ENCODE measurements around the gene SPDYE6.
"Not testable (repeated sequence)": the region's sequence is repeated elsewhere in the genome, so short reads cannot be mapped to it uniquely, and the experiment has no call there.

Gene SPDYE6, protein sequence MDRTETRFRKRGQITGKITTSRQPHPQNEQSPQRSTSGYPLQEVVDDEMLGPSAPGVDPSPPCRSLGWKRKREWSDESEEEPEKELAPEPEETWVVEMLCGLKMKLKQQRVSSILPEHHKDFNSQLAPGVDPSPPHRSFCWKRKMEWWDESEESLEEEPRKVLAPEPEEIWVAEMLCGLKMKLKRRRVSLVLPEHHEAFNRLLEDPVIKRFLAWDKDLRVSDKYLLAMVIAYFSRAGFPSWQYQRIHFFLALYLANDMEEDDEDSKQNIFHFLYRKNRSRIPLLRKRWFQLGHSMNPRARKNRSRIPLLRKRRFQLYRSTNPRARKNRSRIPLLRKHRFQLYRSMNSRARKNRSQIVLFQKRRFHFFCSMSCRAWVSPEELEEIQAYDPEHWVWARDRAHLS

DNA sequence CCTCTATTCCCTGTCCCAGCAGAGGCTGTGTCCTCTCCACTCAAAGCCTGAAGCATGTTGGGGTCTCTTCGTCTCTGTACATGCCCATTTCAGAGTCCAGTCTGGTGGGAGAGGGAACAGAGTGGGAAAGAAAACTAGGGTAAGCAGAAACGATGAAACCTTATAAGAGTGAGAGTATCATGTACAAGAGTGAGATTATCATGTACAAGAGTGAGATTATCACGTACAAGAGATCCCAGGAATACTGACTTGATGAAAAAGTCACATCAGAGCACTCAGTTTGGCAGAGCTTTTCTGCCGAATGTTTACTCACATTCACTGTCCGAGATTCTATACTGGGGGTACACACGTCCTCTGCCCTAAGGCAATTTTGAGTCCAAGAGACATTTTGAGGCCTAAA, at the start of gene SPDYE6:
Gene SPDYE6 (minus strand): TSS at position 101 of the 400 bp plus-strand sequence. CDS start 421 bp downstream, outside the sequence.
- DNase-seq (ENCODE audit: low read depth), result not testable (repeated sequence)

DNA sequence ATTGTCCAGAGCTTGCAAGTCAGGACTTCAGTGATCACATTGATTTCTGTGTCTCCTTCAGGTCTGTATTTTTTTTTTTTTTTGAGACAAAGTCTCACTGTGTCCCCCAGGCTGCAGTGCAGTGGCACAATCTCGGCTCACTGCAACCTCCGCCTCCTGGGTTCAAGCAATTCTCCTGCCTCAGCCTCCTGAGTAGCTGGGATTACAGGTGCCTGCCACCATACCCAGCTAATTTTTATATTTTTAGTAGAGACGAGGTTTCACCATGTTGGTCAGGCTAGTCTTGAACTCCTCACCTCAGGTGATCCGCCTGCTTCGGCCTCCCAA, 48.6 kb upstream of the SPDYE6 start:
- DNase-seq (ENCODE audit: low read depth), result not testable (repeated sequence)

DNA sequence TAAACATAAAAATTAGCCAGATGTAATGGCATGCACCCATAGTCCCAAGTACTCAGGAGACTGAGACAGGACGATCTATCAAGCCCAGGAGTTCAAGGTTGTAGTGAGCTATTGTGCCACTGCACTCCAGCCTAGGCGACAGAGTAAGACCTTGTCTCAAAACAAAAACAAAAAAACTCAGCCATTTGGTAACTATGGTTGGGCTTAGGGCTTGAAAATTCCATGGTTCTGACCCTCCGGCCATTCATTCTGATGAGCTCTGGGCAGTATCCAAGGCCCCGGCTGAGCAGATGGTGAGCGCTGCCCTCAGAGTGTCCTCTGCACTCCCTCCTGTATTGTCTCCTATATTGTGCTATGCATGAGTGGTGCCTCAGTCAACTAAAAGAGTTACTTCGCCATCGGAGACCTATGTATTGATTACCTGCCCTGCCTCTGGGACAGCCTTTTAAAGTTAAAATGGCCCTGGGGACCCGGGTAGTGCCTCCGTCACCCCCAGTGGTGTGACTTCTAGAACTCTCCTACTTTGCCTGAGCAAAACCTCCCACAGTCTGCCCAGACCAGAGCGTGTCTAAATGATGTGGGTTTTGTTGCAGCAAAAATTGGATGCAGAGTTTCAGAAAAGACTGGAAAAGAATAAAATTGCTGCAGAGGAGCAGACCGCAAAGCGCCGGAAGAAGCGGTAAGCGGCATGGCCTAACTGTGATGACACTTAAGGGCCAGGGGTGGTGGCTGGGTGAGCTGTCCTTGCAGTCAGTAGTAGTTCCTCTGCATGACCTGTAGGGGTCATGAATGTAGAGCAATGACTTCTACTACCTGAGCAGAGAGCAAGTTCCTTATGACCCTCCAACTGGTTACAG, 48.0 kb upstream of the SPDYE6 start:
- DNase-seq (ENCODE audit: low read depth), result peak; percentile 20

DNA sequence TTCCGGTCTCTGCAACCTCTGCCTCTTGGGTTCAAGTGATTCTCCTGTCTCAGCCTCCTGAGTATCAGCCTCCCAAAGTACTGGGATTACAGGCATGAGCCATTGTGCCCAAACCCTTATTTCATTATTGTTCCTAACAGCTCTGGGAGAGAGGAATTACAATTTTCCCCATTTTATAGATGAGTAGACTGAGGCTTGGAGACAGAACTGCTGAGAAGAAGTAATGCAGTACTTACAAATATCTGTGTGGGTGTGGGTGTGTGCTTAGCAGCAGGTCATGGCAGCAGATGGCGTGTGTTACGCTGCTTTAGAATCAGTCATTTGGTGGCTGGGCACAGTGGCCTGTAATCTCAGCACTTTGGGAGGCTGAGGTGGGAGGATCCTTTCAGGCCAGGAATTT, 47.3 kb upstream of the SPDYE6 start:
- no peak for DNase-seq (ENCODE audit: low read depth)

DNA sequence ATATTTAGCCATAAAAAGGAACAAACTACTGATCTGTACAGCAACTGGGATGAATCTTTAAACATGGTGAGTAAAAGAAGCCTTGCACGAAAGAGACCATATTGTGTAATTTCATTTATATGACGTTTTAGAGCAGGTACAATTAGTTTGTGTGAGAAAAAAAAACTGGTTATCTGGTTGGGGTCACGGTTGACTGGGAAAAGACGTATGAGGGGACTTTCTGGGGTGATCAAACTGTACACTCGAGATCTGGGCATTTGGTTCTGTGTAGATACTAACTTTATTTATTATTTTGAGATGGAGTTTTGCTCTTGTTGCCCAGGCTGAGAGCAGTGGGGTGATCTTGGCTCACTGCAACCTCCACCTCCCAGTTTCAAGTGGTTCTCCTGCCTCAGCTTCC, 44.1 kb upstream of the SPDYE6 start:
- DNase-seq (ENCODE audit: low read depth), result no peak

DNA sequence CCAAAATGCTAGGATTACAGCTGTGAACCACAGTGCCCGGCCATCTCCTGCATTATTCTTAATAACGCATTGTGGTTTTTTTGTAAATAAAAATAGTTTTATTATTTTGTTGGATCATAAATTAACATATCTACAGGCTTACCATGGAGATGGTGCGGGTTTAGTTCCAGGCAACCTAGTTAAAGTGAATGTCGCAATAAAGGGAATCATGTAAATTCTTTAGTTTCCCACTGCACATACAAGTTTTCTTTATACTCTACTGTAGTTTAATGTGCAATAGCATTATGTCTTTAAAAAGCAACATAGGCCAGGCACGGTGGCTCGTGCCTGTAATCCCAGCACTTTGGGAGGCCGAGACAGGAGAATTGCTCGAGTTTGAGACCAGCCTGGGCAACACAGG, 42.3 kb upstream of the SPDYE6 start:
- DNase-seq (ENCODE audit: low read depth), result no peak

DNA sequence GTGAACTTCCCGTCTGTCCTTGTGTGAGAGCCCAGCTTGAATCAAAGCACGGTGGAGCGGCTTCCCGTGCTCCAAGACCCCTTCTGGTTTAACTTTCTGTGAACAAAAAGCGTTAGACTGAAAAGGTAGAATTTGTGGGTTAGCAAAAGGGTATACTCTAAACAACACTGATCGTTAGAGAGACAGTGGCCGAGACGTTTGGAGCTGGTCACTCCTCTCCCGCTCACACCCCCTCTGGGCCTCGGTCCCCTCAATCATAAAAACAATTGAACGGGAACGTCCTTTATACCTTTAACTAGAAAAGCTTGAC, 40.4 kb upstream of the SPDYE6 start:
- DNase-seq (ENCODE audit: low read depth), result no peak

DNA sequence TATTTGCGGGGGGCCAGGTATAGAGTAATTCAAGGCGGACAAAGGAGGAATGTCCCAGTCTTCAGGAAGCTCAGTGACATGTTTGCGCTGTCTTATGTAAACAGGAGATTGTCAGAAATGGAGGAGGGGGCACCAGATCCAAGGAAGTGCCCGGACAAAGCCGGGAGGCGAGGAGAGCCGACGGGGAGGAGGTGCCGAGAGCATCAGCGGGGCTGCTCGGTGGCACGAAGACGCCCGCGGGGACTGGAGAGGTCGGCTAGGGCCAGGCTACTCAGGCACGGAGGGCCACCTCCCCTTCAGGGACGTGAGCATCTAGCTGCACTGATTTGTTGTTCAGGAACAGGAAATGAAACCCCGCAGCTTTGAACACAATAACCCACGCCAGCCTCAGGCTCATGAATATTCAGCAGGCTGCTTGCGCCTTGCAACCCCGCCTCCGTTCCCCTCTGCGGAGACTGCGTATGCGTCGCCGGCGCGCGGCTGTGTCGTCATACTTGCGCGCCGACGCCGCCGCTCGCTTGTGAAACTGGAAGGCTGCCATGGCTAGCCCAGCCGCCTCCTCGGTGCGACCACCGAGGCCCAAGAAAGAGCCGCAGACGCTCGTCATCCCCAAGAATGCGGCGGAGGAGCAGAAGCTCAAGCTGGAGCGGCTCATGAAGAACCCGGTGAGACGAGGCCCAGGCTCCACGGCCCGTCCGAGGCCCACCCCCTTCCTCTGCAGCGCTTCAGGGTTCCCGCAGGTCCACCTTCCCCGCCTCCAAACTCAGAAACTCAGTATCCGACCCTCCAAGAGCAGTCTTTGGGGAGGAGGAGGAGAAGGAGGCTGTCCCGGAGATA, 39.8 kb upstream of the SPDYE6 start, which contains the start of gene PRKRIP1:
Gene PRKRIP1 (plus strand): TSS at position 491 of the 837 bp plus-strand sequence. CDS start 49 bp downstream, at position 540.
- peak; percentile 75 for DNase-seq (ENCODE audit: low read depth)

DNA sequence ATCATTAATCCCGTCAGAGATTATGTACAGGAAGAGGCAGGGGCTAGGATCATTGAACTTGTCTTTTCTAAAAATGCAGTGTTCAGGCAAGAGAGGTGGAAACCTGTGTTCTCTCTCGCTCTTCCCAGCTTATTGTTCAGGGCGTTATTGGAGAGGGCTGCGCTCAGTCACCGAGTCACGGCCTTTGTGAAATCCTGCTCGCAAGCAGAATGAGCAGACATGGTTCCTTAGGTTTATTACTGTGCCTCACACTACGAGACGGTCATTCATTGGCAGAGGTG, 39.3 kb upstream of the SPDYE6 start:
- no peak for DNase-seq (ENCODE audit: low read depth)

DNA sequence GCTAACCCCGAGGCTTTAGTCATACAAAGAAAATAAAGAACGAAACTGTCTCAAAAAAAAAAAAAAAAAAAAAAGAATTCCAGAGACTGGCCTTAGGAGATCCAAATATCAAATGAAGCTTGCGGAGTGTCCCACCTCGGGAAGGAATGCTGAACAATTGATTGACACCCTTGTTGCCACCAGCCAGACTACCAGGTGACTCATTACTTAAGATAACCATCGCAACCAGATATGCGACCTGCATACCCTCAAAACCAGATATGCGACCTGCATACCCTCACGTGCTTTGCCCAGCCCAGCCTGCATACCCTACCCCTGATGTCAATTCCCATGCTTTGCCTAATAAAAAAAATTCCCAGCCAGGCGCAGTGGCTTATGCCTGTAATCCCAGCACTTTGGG, 37.2 kb upstream of the SPDYE6 start:
- DNase-seq (ENCODE audit: low read depth), result no peak

DNA sequence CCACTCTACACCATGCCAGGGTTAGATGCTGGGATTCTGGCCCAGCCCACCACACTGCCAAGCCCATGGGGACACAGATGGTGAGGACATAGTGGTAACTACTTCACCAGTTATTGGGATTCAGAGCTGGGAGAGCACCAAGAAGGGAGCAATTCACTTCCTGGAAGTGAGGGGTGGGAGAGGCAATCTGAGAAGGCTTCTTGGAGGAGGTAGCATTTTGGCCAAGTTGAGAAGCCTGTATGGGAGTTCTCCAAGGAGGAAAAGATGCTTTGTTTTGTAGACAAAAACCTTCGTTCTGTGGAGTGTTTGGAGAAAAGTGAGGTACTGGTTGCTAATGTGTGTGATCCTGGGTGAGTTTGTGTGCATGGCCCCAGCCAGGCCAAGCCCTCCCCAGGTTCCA, 36.1 kb upstream of the SPDYE6 start:
- DNase-seq (ENCODE audit: low read depth), result no peak

DNA sequence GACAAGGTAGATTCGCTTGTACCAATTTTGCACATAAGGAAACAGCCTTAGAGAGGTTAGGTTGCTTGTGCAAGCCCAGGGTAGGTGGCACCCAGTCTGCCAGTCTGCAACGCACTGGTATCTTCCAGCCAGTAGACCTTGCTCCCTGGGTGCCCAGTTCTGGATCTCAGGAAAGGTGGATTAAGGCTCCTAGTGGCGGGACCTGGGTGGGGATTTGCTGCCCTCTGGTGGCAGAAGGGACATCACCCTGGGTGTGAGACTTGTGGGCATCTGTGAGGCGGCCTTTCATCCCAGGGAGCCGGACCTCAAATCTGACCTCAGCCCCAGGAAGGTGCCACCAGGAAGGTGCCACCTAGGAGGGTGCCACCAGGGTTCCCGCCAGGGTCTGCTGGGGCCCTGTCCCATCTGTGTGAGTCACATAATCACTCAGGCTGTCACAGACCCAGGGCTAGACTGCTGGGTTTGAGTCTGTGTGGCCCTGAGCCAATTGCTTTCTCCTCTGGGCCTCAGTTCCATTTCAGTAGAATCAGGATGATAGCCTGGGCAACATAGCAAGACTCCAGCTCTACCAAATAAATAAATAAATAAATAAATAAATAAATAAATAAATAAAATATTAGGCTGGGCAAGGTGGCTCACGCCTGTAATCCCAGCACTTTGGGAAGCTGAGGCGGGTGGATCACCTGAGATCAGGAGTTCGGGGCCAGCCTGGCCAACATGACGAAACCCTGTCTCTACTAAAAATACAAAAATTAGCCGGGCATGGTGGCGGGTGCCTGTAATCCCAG, 34.6 kb upstream of the SPDYE6 start:
- DNase-seq (ENCODE audit: low read depth), result peak; percentile 51

DNA sequence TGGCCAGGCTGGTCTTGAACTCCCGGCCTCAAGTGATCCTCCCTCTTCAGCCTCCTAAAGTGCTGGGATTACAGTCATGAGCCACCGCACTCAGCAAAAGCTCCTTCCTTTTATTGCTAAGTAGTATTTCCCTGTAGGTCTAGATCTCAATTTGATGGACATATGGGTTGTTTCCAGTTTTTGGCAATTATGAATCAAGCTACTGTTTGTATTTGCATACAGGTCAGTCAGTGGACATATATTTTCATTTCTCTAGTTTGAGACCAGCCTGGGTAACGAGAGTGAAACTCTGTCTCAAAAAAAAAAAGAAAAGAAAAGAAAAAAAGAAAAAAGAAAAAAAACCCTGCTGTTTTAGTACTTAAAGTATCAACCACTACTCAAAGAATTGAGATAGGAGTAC, 33.6 kb upstream of the SPDYE6 start:
- no peak for DNase-seq (ENCODE audit: low read depth)

DNA sequence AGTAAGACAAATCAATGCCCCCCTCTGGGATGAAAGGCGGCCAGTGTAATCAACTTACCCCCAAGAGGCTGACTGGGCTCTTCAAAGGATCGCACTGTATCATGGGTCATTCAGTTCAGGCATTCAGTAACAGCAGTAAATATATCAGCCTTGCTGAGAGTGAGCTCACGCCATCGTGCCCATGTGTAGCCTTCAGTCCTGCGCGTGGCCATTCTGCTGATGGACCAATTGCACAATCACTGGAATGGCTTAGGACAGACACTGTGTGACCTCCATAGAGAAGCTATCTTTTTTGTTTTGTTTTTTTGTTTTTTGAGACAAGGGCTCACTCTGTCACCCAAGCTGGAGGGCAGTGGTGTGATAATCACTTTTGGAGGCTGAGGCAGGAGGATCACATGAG, 30.8 kb upstream of the SPDYE6 start:
- no peak for DNase-seq (ENCODE audit: low read depth)

DNA sequence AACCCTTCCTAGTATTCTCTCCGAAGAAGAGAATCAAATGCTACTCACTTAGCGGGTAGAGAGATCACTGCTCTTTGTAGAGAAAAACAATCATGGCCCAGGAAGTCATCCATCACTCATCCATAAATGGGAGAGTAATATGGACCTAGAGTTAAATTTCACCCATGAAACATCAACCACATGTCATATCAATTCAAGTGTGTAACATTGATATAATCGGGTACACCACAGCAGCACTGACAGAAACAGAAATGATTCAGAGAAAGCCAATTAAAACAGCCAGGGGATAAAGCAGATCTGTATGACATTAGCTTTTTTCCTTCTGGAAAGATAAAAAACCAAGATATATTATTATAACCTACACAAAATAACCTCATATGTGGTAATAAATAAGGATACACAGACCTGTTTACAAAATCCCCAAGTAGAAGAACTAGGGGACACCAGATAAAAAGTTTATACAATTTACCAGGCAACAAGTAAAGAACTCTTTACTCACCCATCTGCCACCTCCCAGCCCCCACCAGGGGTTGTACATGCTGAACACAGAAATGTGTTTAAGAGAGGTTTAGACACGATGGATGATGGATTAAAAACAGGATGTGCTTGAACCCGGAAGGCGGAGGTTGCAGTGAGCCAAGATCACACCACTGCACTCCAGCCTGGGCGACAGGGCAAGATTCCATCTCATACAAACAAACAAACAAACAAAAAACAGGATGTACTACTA, 25.6 kb upstream of the SPDYE6 start:
- not testable (repeated sequence) for DNase-seq (ENCODE audit: low read depth)

DNA sequence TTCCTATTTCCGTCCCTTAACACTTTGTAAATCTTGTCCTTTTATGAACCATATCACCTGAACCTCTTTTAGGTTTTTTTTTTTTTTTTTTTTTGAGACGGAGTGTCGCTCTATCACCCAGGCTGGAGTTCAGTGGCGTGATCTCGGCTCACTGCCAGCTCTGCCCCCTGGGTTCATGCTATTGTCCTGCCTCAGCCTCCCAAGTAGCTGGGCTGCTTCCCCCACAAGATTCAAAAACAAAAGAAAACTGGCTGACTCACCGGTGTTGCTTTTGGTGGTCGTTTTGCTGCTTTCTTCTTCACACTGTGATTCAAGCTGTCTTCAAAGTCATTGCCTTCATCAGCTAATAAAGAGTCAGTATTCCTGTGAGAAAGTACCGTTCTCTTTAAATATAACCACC, 24.6 kb upstream of the SPDYE6 start:
- not testable (repeated sequence) for DNase-seq (ENCODE audit: low read depth)

DNA sequence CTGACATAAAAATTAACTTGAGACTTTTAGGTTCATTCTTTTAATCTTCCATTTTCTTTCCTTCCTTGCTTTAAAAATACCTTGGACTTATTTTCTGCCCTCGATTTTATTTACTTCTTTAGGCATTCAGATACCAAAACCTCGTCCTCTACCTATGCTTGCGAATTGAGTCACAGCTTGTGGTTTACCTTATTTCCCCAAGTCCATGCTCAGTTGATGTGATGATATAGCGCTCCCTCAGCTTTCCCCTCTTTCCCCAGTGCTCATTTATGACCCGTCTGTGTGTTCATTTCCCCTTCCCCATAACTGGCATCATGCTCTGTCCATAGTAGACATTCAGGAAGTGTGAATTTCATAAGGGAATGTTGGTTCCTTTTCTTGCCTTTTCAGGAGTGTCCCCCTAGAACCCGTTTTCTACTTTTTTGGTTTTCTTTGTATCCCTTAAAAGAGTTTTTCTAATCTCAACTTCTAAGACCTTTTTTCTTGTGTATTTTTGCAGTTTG, 20.8 kb upstream of the SPDYE6 start:
- no peak for DNase-seq (ENCODE audit: low read depth)

DNA sequence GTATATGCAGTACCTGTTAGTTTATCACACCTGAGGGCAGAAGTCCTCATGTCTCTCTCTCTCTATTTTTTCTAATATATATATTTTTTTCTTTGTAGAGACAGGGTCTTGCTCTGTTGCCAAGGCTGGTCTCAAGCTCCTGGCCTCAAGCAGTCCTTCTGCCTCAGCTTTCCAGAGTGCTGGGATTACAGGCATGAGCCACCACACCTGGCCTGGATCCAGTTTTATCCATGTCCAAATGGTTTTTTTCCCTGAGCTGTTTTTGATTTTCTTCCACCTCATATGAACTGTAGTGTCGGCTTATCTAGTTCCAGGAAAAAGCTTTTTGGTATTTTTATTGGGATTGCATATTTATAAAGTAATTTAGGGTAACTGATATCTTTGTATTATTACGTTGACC, 16.6 kb upstream of the SPDYE6 start:
- not testable (repeated sequence) for DNase-seq (ENCODE audit: low read depth)

DNA sequence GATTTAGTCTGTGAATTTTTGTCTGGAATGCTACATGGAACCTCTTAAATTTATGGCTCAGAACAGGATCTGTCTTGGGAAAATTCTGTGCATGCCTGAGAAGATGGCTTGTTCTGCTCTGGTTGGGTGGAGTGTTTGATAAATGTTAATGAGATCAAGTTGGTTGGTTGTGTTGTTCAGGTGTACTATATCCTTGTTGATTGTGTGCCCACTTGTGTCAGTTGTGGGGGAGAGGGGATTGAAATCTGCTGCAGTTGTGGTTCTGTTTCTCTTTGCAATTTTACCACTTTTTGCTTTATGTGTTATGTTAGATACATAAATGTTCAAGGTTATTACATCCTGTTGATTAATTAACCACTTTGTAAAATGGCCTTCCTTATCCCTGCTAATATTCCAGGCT, 13.8 kb upstream of the SPDYE6 start:
- DNase-seq (ENCODE audit: low read depth), result not testable (repeated sequence)

DNA sequence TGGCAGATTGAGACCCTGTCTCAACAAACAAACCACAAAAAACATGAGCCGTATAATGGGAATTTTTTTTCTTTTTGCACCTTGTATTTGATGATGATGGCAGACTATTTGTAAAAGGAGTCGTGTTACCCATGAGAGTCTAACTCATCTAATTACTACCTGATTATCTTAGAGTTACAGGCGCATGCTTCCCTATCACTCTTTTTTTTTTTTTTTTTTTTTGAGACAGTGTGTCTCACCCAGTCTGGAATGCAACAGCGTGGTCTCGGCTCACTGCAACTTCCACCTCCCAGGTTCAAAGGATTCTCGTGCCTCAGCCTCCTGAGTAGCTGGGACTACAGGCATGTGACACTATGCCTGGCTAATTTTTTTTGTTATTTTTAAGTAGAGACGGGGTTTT, 9.1 kb upstream of the SPDYE6 start:
- DNase-seq (ENCODE audit: low read depth), result not testable (repeated sequence)

DNA sequence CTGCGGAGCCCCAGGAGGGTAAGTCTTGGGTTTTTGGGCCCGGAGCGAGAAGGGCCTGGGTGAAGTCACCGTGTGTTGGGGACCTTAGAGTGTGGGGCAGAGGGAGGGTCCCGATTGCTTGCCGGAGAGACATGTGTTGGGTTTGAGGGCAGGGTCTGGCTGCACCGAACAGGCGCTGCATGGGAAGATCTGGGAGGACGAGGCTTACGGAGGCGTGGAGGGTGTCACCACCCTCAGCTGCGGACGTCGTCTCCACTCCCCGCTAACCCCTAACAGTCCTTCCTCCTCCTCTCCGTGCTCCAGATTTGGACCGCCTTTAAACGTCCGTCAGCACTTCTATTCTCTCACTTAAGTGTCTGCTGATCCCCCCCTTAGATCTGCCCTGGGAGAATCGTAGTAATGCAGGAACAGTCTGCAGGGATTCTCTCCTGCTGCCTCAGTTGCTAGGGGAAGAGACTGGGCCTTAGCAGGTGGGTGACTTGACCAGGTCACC, 8.2 kb upstream of the SPDYE6 start:
- DNase-seq (ENCODE audit: low read depth), result not testable (repeated sequence)

Data from activated T-cell treated with anti-CD3 and anti-CD28 coated beads for 24 hours (primary cell).